GM12891 (cell line): Measurements from ENCODE around the gene NEK10.

Experiments used
- POLR2A ChIP-seq: IDR thresholded peaks from 2 replicates; pipeline ENCODE4 v1.6.1; 2011; ENCODE audit warnings: low read depth, low read length, control low read depth
- POLR2AphosphoS5 ChIP-seq: IDR thresholded peaks from 2 replicates; pipeline ENCODE4 v1.6.1; 2011; ENCODE audit warnings: low read depth, low read length, control low read depth
- SPI1 ChIP-seq: IDR thresholded peaks from 2 replicates; pipeline ENCODE4 v1.6.1; 2011; ENCODE audit warnings: low read depth, low read length, control low read depth
- TAF1 ChIP-seq: IDR thresholded peaks from 2 replicates; pipeline ENCODE4 v1.6.1; 2011; ENCODE audit warnings: low read depth, low read length, control low read depth

DNA sequence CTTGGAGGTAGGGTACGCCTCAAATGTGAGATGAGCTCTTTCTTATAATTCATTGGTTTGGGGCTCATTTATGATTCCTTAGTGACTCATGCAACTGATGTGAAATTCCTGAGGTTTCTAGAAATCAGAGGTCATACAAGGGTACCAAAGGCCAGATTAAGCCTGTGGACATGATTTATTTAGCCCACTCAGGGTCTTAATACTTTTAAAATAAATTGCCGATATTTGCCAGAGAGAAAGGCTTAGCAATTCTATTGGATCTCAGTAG is 289.0 kb downstream of the NEK10 start:
- TF ChIP-seq POLR2AphosphoS5 (no peak), TAF1 (no peak), POLR2A (no peak), SPI1 (no peak)
